Left renal pelvis (tissue), 4 donors: ENCODE data around the gene PCARE. TPM values are rescaled to one million over a fixed set of nuclear protein-coding genes. Genes with fewer than 3 reads are reported as not detected.

Source experiments
- DNase-seq, 4 donors: peaks; one replicate each; pipeline ENCODE4 v3.0.0-alpha.2; 2013; ENCODE audit warnings: low read depth in 4 of 4, low spot score in 3 of 4
- polyA plus RNA-seq, 4 donors: library from polyadenylated mRNA; unstranded; fragments of 120-200 nt; gene quantifications; one replicate each; pipeline ENCODE4 v1.2.1, GENCODE V29; 2013; ENCODE audit not compliant: insufficient read length in 4 of 4

Gene PCARE
- polyA plus RNA-seq, 4 donors = 0.05 to 0.41 (median 0.20) TPM

- DNase-seq = no peak
Observed at GRCh38 chr2:29012211-29012681, 62.1 kb downstream of the PCARE start.

Other genes starting within 250 kb of the PCARE start
- 10 to 100 TPM; 23.5 to 29.4 (median 27.3) TPM for gene TRMT61B, start 204.2 kb downstream of the PCARE start, polyA plus RNA-seq
- gene WDR43, start 179.9 kb downstream of the PCARE start, polyA plus RNA-seq = 10 to 100 TPM; 37.8 to 52.8 (median 47.1) TPM
- 1 to 10 TPM in 1 of 4 donors, under 1 TPM in 3; 0.15 to 1.6 (median 0.85) TPM for gene TOGARAM2, start 93.2 kb downstream of the PCARE start, polyA plus RNA-seq
- gene CLIP4, start 40.9 kb upstream of the PCARE start, polyA plus RNA-seq = 10 to 100 TPM; 13.0 to 22.4 (median 18.2) TPM